Adipocyte (in vitro differentiated cells): ENCODE measurements around the gene PIAS4.

Experiments
- DNase-seq: peaks from one replicate; pipeline ENCODE4 v3.0.0-alpha.2; 2015; ENCODE audit warnings: low read depth
- H3K27me3 ChIP-seq: replicated peaks from 2 replicates; pipeline ENCODE4 v1.7.0; 2013; ENCODE audit warnings: mild to moderate bottlenecking, low read length, moderate library complexity; ENCODE audit not compliant: control insufficient read depth, insufficient read depth
- H3K36me3 ChIP-seq: 2 replicates; pipeline ENCODE4 v1.7.0; 2013; ENCODE audit warnings: low read length, mild to moderate bottlenecking, moderate library complexity; ENCODE audit not compliant: control insufficient read depth, insufficient read depth, severe bottlenecking
- H3K4me1 ChIP-seq: 2 replicates; pipeline ENCODE4 v1.7.0; 2013; ENCODE audit warnings: mild to moderate bottlenecking, low read length, moderate library complexity; ENCODE audit not compliant: control insufficient read depth, insufficient read depth
- H3K4me3 ChIP-seq: 2 replicates; pipeline ENCODE4 v1.7.0; 2013; ENCODE audit warnings: mild to moderate bottlenecking, low read length, moderate library complexity
- H3K9ac ChIP-seq: 2 replicates; pipeline ENCODE4 v1.7.0; 2013; ENCODE audit warnings: mild to moderate bottlenecking, low read length, moderate library complexity
- H3K9me3 ChIP-seq: 2 replicates; pipeline ENCODE4 v1.7.0; 2013; ENCODE audit warnings: mild to moderate bottlenecking, low read length, moderate library complexity; ENCODE audit not compliant: control insufficient read depth

PIAS4 gene

GRCh38 chr19:4030981-4031380 lies 23.4 kb downstream of the PIAS4 start:
- Histone ChIP-seq H3K4me3 (no peak overlapping the region), H3K9ac (no peak overlapping the region), H3K36me3 (peaks cover 29% of the 10 kb centered on the region), H3K4me1 (no peaks in the 10 kb centered on the region), H3K9me3 (no peaks in the 10 kb centered on the region), H3K27me3 (no peaks in the 10 kb centered on the region)
- DNase-seq = no peak

DNA sequence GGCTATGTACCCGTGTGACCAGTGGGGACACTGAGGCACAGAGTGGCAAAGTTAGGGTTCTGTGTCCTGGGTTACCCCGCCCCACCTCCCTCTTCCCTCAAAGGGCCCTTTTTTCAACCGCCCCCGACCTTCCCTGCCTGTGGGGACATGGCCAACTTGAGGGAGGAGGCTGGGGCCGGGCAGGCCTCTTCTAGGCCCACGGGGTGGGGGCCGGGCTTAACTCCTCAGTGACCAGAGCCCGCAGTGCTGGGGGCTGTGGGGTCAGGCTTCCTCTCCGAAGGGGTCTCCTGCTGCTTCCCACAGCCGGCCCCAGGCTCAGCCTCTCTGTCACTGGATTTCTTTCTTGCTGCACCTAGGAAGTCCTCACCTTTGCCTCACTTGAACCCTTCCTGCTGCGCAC lies 23.9 kb downstream of the PIAS4 start:
- Histone ChIP-seq H3K9me3 (no peaks in the 10 kb centered on the region), H3K9ac (no peak overlapping the region), H3K4me1 (no peaks in the 10 kb centered on the region), H3K36me3 (peaks cover 32% of the 10 kb centered on the region), H3K27me3 (no peaks in the 10 kb centered on the region), H3K4me3 (no peak overlapping the region)
- no peak for DNase-seq

DNA sequence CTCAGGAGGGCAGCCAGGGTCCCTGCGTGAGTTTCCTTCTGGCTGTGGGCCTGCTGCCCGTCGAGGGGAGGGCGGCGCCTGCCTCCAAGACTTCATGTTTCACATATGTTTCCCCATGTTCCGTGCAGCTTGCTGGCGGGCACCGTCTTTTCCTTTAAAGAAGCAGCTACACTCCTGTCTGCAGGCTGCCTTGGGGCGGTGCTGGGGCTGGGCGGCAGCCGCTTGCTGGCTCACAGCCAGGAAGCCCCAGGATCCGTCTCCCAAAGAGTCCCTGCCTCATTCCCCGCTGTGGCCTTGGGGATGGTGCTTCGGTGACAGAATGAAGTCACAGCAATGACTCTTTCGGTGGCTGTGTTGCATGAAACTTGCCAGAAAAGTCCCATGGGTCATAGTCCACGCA lies 24.9 kb downstream of the PIAS4 start:
- H3K4me1 ChIP-seq = no peaks in the 10 kb centered on the region

DNA sequence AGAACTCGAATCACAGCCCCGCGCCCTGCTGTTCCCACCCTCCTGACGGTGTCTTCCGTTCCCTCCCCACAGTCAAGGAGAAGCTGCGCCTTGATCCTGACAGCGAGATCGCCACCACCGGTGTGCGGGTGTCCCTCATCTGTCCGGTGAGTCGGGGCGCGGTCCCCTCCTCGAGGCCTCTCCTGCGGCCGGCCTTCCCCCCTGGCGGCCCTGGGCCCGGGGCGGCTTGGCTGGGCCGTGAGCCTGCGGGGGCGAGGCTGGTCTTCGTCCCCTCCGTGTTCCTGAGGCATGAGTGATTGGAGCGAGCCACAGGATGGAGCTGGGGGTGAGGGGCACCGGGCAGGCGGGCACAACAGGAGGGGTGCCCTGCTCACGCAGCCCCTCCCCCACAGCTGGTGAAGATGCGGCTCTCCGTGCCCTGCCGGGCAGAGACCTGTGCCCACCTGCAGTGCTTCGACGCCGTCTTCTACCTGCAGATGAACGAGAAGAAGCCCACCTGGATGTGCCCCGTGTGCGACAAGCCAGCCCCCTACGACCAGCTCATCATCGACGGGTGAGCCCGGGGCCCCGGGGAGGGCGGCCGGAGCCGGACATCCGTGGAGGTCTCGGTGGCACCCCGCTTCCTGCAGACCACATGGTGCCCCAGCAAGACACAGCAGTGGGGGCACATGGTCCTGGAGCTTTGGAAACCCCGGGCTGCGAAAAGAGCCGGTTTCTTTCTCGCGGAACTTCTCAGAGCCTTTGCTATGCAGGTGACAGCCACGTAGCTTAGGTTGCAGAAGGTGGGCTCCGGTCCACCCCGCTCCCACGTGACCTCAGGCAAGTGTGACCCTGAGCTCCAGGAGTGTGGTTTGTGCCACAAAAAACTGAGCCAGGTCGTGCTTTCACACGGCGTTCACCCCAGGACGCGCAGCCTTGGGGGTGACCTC lies 25.8 kb downstream of the PIAS4 start:
- no peaks in the 10 kb centered on the region for H3K9me3 ChIP-seq
- H3K27me3 ChIP-seq = no peaks in the 10 kb centered on the region
- no peak overlapping the region for H3K9ac ChIP-seq
- H3K36me3 ChIP-seq = peaks cover 40% of the 10 kb centered on the region
- H3K4me3 ChIP-seq = no peak overlapping the region
- DNase-seq = no peak
- H3K4me1 ChIP-seq = no peaks in the 10 kb centered on the region

More for the DNA sequence above, 24.9 kb downstream of the PIAS4 start:
- H3K36me3 ChIP-seq = peaks cover 36% of the 10 kb centered on the region
- H3K9ac ChIP-seq = no peak overlapping the region
- DNase-seq = no peak
- H3K27me3 ChIP-seq = no peaks in the 10 kb centered on the region
- no peaks in the 10 kb centered on the region for H3K9me3 ChIP-seq
- H3K4me3 ChIP-seq = no peak overlapping the region

- peaks cover 35% of the 10 kb centered on the region for H3K36me3 ChIP-seq
- DNase-seq = no peak
- H3K4me3 ChIP-seq = no peak overlapping the region
- no peaks in the 10 kb centered on the region for H3K4me1 ChIP-seq
- H3K9me3 ChIP-seq = no peaks in the 10 kb centered on the region
- no peak overlapping the region for H3K9ac ChIP-seq
- no peaks in the 10 kb centered on the region for H3K27me3 ChIP-seq
Measured at GRCh38 chr19:4034048-4035017, 26.8 kb downstream of the PIAS4 start.

DNA sequence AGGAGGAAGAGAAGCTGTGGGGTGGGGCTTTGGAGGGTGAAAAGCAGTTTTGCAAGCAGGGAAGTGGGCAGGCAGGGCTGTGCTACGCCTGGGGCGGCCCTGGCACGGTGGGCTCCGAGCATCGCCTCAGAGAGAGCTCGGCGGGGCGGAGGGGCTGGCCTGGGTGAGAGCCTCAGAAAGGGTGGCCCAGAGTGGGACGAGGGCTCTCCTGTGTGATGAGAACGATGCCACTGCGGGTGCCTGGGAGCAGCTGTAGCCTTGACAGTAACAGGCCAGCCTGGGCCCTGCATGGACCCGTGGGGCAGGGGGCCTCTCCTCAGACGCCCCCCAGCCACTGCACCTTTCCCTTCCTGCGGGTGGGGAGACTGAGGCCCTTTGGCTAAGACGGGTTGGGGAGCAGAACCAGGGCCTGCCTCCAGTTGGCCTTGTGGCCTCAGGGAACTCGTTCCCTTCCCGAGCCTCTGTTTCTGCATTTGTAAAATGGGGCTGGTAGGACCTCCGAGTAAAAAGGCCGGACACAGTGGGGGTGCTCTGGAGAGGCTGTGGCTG lies 27.6 kb downstream of the PIAS4 start:
- H3K9me3 ChIP-seq = no peaks in the 10 kb centered on the region
- no peaks in the 10 kb centered on the region for H3K4me1 ChIP-seq
- no peak for DNase-seq
- H3K36me3 ChIP-seq = peaks cover 33% of the 10 kb centered on the region
- H3K9ac ChIP-seq = no peak overlapping the region
- no peaks in the 10 kb centered on the region for H3K27me3 ChIP-seq
- H3K4me3 ChIP-seq = no peak overlapping the region

GRCh38 chr19:4035582-4035981 lies 28.0 kb downstream of the PIAS4 start:
- Histone ChIP-seq H3K36me3 (peaks cover 31% of the 10 kb centered on the region), H3K27me3 (no peaks in the 10 kb centered on the region), H3K9ac (no peak overlapping the region), H3K9me3 (no peaks in the 10 kb centered on the region), H3K4me1 (no peaks in the 10 kb centered on the region), H3K4me3 (no peak overlapping the region)
- no peak for DNase-seq

- Histone ChIP-seq H3K36me3 (peaks cover 37% of the 10 kb centered on the region), H3K4me3 (no peak overlapping the region), H3K27me3 (no peaks in the 10 kb centered on the region), H3K4me1 (no peaks in the 10 kb centered on the region), H3K9me3 (no peaks in the 10 kb centered on the region), H3K9ac (no peak overlapping the region)
- no peak for DNase-seq
Measured at GRCh38 chr19:4036576-4037300, 29.2 kb downstream of the PIAS4 start.

DNA sequence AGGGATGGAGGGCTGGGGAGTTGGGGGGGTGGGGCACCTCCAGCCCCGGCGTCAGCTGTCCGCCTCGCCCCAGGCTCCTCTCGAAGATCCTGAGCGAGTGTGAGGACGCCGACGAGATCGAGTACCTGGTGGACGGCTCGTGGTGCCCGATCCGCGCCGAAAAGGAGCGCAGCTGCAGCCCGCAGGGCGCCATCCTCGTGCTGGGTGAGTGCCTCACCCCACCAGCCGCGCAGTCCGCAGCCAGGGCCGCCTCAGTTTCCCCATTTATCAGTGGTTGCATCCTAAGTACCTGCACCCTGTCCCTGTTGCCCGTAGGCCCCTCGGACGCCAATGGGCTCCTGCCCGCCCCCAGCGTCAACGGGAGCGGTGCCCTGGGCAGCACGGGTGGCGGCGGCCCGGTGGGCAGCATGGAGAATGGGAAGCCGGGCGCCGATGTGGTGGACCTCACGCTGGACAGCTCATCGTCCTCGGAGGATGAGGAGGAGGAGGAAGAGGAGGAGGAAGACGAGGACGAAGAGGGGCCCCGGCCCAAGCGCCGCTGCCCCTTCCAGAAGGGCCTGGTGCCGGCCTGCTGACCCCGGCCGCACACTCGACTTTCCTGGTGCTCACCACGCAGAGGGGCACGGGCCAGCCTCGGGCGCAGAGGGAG lies 29.9 kb downstream of the PIAS4 start:
- DNase-seq = no peak
- Histone ChIP-seq H3K9me3 (no peaks in the 10 kb centered on the region), H3K4me1 (no peaks in the 10 kb centered on the region), H3K4me3 (no peak overlapping the region), H3K9ac (no peak overlapping the region), H3K36me3 (peaks cover 42% of the 10 kb centered on the region), H3K27me3 (no peaks in the 10 kb centered on the region)

DNA sequence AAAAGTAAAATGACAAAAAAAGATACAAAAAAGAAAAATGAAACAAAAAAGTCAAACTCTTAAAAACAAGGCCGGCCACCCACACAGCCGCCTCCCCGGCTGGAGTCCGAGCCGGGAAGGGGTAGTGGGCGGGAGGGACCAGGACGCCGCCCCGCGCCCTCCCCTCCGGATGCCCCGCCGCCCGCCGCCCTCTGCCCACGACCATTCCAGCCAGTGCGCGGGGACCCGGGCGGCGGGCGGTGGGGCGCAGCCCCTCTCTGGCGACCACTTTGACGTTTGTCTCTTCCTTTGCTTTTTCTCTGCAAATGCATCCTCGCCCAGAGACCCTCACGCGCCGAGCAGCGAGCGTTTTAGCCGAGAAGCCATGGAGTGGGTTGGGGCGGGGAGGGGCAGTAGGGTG lies 30.5 kb downstream of the PIAS4 start:
- DNase-seq = no peak
- no peak overlapping the region for H3K9ac ChIP-seq
- peaks cover 4% of the 10 kb centered on the region for H3K4me1 ChIP-seq
- H3K27me3 ChIP-seq = no peaks in the 10 kb centered on the region
- H3K36me3 ChIP-seq = peaks cover 40% of the 10 kb centered on the region
- no peak overlapping the region for H3K4me3 ChIP-seq
- no peaks in the 10 kb centered on the region for H3K9me3 ChIP-seq
